K562 (cell line): ENCODE results near the gene MAD1L1. TPM values are rescaled to one million over a fixed set of nuclear protein-coding genes. Genes with fewer than 3 reads are reported as not detected.

ENCODE experiments used
- ARID1B ChIP-seq: fragments of 450-650 bp; IDR thresholded peaks from 2 replicates; pipeline ENCODE4 v1.6.1; 2016; ENCODE audit warnings: antibody characterized with exemption, mild to moderate bottlenecking, inconsistent platforms
- CREB3L1 ChIP-seq: fragments of 450-650 bp; IDR thresholded peaks from 2 replicates; pipeline ENCODE4 v1.6.1; 2014; ENCODE audit warnings: low read depth, mild to moderate bottlenecking, moderate library complexity, borderline replicate concordance
- ETV6 ChIP-seq, 3 experiments: fragments of 150-350 bp in 1 of 3; sonication (generic) in 1 of 3; formaldehyde crosslinking in 1 of 3; IDR thresholded peaks; 2 replicates each; pipeline versions ENCODE4 v1.6.1 to v1.8.0; 2014 to 2022; ENCODE audit warnings: borderline replicate concordance in 2 of 3, low read depth in 2 of 3, antibody characterized with exemption in 1 of 3, low read length in 1 of 3, mild to moderate bottlenecking in 1 of 3, missing genetic modification reagents in 1 of 3
- KLF1 ChIP-seq: fragments of 450-650 bp; IDR thresholded peaks from 2 replicates; pipeline ENCODE4 v1.6.1; 2016; ENCODE audit warnings: missing genetic modification characterization, missing compliant biosample characterization
- LCOR ChIP-seq: sonication (generic); formaldehyde crosslinking; IDR thresholded peaks from 2 replicates; pipeline ENCODE4 v1.8.0; 2022; ENCODE audit warnings: mild to moderate bottlenecking, missing genetic modification reagents
- MAX ChIP-seq: sonication (generic); formaldehyde crosslinking; IDR thresholded peaks from 2 replicates; pipeline ENCODE4 v1.9.0; 2022; ENCODE audit warnings: mild to moderate bottlenecking, missing genetic modification reagents
- NCOA4 ChIP-seq: fragments of 450-650 bp; IDR thresholded peaks from 2 replicates; pipeline ENCODE4 v1.6.1; 2018; ENCODE audit warnings: mild to moderate bottlenecking; ENCODE audit not compliant: partially characterized antibody
- NEUROD1 ChIP-seq: fragments of 150-350 bp; IDR thresholded peaks from 2 replicates; pipeline ENCODE4 v1.6.1; 2014; ENCODE audit warnings: borderline replicate concordance, low read length, low read depth; ENCODE audit not compliant: partially characterized antibody
- PRDM10 ChIP-seq: fragments of 450-650 bp; IDR thresholded peaks from 2 replicates; pipeline ENCODE4 v1.6.1; 2018; ENCODE audit not compliant: partially characterized antibody
- RCOR1 ChIP-seq, 2 experiments: IDR thresholded peaks; 2 replicates each; pipeline ENCODE4 v1.6.1; 2012; ENCODE audit warnings: low read depth in 2 of 2, low read length in 2 of 2, borderline replicate concordance in 1 of 2, improper control_type of control experiment in 1 of 2
- STAT5B ChIP-seq: fragments of 250-450 bp; sonication (Bioruptor Pico); IDR thresholded peaks from 2 replicates; pipeline ENCODE4 v1.8.0; 2021; ENCODE audit warnings: mild to moderate bottlenecking, inconsistent platforms
- ZNF395 ChIP-seq: fragments of 200-800 bp; sonication (Bioruptor generic); IDR thresholded peaks from 2 replicates; pipeline ENCODE4 v1.6.1; 2017; ENCODE audit warnings: missing genetic modification characterization, missing compliant biosample characterization
- ZNF586 ChIP-seq: fragments of 450-650 bp; formaldehyde crosslinking; conservative IDR thresholded peaks from 2 replicates; pipeline ENCODE4 v1.4.0; 2020; ENCODE audit warnings: mild to moderate bottlenecking, moderate library complexity
- ZNF609 ChIP-seq: sonication (generic); formaldehyde crosslinking; IDR thresholded peaks from 2 replicates; pipeline ENCODE4 v1.8.1; 2023; ENCODE audit warnings: missing genetic modification reagents, mild to moderate bottlenecking, borderline replicate concordance
- polyA plus RNA-seq, 8 experiments: library from polyadenylated mRNA; depleted of rRNA in 4 of 8; stranded (reverse) in 5 of 8; unstranded in 3 of 8; fragments of >200 nt; fragmentation: Nextera tagmentation in 2 of 8; fragmentation: Illumina TruSeq in 1 of 8; extraction: Ambion mirVana in 2 of 8; extraction: Trizol in 1 of 8; gene quantifications; 2 replicates each; pipeline versions ENCODE4 v1.2.1 to v1.2.3, GENCODE V29; 2011 to 2014; ENCODE audit warnings: inconsistent platforms in 1 of 8, missing spikeins in 1 of 8
- total RNA-seq, 7 experiments: library from RNA; depleted of rRNA in 6 of 7; stranded (reverse); fragments of >200 nt in 6 of 7; fragmentation: Illumina TruSeq in 2 of 7; extraction: Trizol in 2 of 7; gene quantifications; 2 replicates each; pipeline versions ENCODE4 v1.2.1 to v1.2.3, GENCODE V29; 2011 to 2021; ENCODE audit warnings: low replicate concordance in 1 of 7

MAD1L1 gene
- total and polyA plus RNA-seq, 9 of the 15 experiments (the other 6 are each of a cell fraction or from before 2014, with no cell fraction given): 1.7 to 89.7 (median 18.0) TPM

DNA sequence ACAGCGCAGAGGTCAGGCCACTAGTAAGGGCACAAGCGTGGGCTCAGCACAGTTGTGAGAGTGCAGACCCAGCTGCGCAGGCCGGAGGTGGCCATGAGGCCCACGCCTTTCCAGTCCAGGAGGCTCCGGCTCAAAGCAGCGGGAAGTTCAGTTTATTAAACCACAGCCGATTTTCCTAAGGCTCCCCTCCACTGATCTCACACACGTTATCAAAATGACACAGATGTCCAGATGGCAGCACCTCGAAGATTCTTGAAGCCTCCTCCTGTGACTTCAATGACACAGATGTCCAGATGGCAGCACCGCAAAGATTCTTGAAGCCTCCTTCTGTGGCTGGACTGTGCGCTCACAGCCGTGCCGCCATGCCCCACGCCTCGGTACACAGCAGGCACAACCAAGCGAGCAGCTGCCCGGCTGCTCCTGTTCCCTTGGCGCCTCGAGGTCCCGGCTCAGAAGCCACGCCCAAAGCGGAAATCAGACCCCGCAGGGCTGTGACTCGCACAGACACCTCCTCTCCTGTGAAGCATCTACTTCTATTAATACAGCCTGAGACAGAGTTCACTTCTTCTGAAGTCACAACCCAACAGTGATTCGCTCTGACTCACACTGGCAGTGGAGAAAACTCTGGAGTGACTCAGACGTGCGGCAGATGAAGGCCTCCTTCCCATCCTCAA is 122.7 kb downstream of the MAD1L1 start (continued):
- TF ChIP-seq ZNF395: peak; percentile 82
- no peak for TF ChIP-seq PRDM10
- TF ChIP-seq ETV6 (IDR thresholded peaks at IDR 0.05; ENCODE audit: borderline replicate concordance in 1 of 2, low read depth in 2 of 2, low read length in 1 of 2): no peak
- no peak for TF ChIP-seq ETV6 (CRISPR knock-in tag; IDR thresholded peaks at IDR 0.05; ENCODE audit: borderline replicate concordance)
- TF ChIP-seq KLF1 (tag): no peak
- no peak for TF ChIP-seq NCOA4
- TF ChIP-seq RCOR1 (IDR thresholded peaks at IDR 0.05; ENCODE audit: borderline replicate concordance in 1 of 2, low read depth in 2 of 2, low read length in 2 of 2): peak; percentile 61 to 71
- peak; percentile 50; the same call in 1 of the 2 replicates for TF ChIP-seq CREB3L1
- TF ChIP-seq ARID1B: peak; percentile 94
- no peak for TF ChIP-seq STAT5B (CRISPR knock-in tag)
- peak; percentile 72 for TF ChIP-seq MAX (CRISPR knock-in tag)
- peak; percentile 6 for TF ChIP-seq NEUROD1
- no peak for TF ChIP-seq LCOR (CRISPR knock-in tag)
- TF ChIP-seq ZNF586 (CRISPR knock-in tag): no peak
- TF ChIP-seq ZNF609: no peak
